Measurements from ENCODE around the gene TUT7.
"Not testable (repeated sequence)": the region's sequence is repeated elsewhere in the genome, so short reads cannot be mapped to it uniquely, and the experiment has no call there.

The TUT7 gene

DNA sequence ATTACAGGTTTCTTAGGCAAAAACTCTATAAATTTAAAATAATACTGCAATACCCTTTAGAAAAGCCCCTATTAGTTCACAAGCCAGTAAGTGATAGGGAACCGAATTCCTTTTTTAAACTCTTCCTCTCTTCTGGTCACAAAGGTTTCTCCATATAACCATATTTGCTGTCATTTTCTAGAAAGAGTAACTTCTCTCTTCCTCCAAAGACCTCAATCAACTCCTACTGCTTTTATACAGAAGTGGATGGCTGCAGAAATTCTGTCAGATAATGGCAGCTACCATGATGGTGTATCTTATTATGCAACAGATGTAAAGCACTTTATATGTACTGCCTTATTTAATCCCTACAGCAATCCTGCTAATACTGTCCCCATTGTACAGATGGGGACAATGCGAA is 6.2 kb downstream of the TUT7 start:
- DNase-seq (ENCODE audit: low spot score): no peak

- DNase-seq (ENCODE audit: low spot score): no peak
These were observed 9.4 kb downstream of the TUT7 start for GRCh38 chr9:86344818-86345217.

DNA sequence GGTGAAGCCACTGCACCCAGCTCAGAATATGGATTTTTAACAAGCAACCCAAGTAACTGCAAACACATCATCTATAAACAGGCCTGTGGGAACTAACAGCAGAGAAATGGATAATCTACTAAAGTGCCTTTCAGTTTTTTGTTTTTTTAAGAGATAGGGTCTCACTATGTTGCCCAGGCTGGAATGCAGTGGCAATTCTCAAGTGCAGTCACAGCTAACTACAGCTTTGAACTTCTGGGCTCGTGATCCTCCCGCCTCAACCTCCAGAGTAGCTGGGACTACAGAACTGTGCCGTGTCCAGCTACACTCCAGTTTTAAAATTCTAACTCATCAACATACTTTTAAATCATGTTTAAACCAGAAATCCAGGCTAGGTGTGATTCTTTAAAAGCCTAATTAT is 11.9 kb downstream of the TUT7 start:
- no peak for DNase-seq (ENCODE audit: low spot score)

GRCh38 chr9:86341007-86341491 is 13.2 kb downstream of the TUT7 start:
- DNase-seq (ENCODE audit: low spot score): no peak

GRCh38 chr9:86340356-86341006 is 13.7 kb downstream of the TUT7 start:
- no peak for DNase-seq (ENCODE audit: low spot score)

DNA sequence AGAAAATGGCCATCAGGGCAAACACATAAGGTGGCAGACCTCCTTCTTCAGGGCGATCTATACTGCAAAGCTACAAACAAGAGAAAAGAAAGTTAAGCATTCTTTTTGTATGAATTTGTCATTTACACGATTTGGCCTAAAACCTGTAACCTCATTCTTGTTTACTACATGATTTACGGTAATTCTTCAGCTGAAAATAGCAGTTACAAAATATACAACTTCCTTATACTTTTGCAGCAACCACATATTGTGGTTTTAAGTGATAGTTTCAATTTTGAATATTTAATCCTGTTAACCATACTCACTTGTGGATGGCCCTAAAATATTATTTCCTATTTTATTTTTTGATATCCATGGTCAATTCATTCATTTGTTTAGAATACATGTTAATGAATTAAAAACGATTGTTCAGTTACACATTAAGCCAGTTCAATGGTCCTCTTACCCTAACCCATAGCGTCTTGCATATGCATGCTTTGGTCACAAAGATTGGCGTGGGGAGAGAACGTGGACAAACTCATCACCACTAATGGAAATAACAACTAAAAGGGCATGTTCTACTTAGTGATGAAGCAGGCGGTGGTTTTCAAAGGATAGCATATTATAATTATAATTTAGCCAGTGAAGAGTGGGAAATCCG is 16.6 kb downstream of the TUT7 start:
- DNase-seq (ENCODE audit: low spot score): no peak

DNA sequence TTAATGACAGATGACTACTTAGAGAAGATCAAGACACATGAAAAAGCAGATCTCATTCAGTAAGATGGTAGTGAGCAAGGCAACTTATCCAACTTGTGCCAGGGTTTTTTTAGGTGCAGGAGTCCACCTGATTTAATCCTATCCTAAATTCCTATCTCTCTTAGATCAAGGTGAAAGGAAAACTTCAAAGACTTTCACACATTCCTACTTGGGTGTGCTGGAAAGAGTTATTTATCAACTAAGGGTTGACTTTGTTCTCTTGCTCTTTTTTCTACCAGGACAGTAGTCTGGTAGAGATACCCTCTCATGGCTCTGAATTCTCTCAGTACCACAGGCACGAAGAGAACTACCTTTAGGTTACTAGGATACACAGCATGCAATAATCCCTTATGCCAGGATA is 18.2 kb downstream of the TUT7 start:
- no peak for DNase-seq (ENCODE audit: low spot score)

DNA sequence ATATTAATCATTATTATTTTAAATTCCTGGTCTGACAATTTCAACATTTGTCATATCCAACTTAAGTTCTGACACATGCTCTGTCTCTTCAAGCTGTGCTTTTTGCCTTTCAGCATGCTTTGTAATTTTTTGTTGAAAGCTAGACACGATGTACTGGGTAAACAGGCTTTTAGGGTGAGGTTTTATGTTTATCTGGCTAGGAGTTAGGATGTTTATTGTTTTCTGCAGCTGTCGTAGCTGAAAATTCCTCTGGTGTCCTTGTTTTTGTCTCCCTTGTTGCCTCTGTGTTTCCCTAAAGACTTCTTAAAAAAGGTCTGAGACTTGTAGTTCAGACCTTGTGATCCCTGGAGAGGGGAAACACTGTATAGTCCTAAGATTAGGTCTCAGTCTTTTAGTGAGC is 20.6 kb downstream of the TUT7 start:
- DNase-seq (ENCODE audit: low spot score): no peak

DNA sequence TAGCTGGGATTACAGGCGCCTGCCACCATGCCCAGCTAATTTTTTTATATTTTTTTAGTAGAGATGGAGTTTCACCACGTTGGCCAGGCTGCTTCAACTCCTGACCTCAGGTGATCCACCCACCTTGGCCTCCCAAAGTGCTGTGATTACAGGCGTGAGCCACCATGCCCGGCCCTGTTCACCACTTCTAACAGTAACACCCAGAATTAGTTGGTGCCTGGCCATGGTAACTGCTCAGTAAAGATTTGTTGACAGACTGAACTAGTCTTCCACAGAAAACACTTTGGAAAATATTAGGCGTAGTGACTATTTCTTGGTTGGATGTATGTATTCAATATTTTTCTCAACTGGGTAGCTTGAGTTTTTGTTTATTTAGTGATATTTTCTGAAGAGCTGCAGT is 24.0 kb downstream of the TUT7 start:
- no peak for DNase-seq (ENCODE audit: low spot score)

DNA sequence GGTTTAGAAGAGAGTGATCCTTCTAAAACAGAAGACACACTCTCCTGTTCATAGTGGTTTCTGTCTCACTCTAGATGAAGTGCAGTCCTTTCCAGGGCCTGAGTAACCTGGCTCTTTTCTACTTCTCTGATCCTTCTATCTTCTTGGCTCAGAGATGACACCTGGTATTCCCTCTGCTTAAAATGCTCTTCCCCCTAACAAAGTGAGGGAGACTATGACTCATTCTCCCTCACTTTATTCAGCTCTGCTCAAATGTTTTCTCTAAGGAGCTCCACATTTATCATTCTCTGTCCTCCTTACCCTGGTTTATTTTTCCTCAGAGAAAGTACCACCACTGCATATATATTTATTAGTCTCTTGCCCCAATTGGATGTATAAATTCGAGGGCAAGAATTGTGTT is 24.6 kb downstream of the TUT7 start:
- DNase-seq (ENCODE audit: low spot score): no peak

GRCh38 chr9:86328156-86328555 is 26.1 kb downstream of the TUT7 start:
- DNase-seq (ENCODE audit: low spot score): no peak

- DNase-seq (ENCODE audit: low spot score): peak; percentile 31
These were observed 27.7 kb downstream of the TUT7 start for GRCh38 chr9:86326536-86326935.

DNA sequence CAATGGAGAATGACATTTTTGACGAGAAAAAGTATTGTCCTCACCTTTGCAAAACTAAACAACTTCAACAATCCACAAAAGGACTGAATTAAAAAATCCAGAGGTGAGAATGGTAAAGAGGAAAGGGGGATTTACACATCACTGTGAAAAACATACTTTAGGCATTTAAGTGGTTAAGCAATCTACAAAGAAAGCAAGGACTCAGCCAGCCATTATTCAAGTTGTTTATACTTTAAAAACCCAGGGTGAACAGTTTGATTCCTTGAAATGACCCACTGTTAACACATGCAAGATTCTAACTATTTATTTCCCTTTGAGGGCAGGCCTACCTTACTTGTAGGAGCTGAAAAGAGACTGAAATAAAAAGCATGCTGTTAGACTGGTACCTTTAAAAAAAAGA is 29.3 kb downstream of the TUT7 start:
- no peak for DNase-seq (ENCODE audit: low spot score)

DNA sequence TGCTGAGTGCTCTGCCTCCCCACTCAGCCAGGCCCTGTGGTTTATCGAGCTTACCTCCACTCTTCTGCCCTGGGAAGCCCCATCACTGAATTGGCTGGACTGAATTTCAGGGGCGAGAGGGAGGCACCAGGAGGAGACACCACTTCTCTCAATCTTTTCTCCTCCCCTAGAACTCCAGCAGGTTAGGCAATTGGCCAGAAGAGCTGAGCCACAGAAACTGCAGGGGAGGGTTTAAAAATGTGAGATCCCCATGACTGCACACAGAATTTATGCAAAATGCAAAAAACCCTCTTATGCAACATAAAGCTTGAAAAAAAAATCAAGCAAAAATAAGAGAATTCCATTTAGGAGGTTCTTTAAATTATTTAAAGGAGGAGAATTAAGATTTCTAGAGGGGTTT is 29.9 kb downstream of the TUT7 start:
- no peak for DNase-seq (ENCODE audit: low spot score)

DNA sequence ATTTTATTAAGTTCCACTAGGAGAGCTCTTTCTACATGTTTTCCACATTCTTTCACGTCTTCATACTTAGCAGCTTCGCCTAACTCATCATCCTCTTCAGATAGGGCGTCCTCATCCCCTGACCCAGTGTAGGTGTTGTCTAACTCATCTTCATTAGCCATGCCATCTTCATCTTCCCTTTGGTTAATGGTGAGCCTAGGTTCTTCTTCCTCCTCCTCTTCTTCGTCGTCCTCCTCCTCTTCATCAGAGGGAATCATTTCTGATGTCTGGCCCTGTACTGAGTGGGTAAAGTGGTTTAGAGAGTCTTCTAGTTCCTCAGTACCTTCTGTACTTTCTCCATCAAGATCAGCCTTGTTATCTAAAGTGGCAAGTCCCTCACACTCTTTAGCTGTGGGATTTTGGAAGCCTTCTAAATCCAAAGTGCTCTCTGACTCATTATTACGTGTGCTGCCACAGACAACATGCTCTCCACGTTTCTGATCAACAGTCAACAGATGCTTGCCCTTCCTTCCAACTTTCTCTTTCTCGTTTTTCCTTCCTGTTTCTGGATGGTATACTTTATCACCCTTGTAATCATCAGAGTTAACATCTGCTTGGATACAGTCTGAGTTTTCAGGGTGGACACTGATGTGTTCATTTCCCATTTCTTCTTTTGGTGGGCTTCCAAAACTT is 31.1 kb downstream of the TUT7 start:
- peak; percentile 31 for DNase-seq (ENCODE audit: low spot score)

- no peak for DNase-seq (ENCODE audit: low spot score)
These were observed 32.8 kb downstream of the TUT7 start for GRCh38 chr9:86321373-86321772.

GRCh38 chr9:86318187-86318586 is 36.0 kb downstream of the TUT7 start:
- no peak for DNase-seq (ENCODE audit: low spot score)

DNA sequence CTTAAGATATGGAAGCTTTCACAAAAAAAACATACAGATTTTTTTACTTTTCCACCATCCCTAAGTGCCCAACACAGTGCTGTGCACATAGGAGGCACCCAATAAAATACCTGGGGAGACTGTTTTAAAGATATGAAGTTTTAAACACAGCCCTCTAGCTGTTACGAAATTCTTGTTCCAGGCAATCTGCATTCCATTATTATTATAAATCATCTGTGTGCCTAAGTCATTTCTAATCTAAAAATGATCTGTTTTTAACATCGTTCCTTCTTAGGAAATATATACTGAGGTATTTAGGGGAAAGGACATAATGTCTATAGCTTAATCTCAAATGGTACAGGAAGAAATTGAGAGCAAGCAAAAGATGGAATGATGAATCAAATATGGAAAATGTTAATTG is 39.1 kb downstream of the TUT7 start:
- no peak for DNase-seq (ENCODE audit: low spot score)

GRCh38 chr9:86312959-86313358 is 41.3 kb downstream of the TUT7 start:
- not testable (repeated sequence) for DNase-seq (ENCODE audit: low spot score)

DNA sequence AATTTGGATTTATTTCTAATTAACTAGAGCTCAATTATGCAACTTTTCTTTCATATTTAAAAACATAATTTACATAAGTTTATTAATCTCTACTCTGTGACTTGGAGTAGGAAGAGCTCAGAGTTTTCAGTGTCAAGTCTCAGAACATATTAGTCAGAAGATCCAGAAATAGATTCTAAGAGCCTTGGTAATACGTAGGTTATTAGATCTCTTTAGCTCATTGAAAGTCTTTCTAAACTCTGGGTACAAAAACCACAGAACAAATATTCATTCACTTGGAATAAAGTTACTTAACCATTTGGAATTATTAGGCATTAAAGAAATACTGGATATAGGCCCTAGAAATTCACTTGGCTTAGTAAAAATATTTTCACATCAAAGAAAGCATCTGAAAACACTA is 45.5 kb downstream of the TUT7 start:
- DNase-seq (ENCODE audit: low spot score): no peak

- DNase-seq (ENCODE audit: low spot score): no peak
These were observed 49.9 kb downstream of the TUT7 start for GRCh38 chr9:86304236-86304730.

DNA sequence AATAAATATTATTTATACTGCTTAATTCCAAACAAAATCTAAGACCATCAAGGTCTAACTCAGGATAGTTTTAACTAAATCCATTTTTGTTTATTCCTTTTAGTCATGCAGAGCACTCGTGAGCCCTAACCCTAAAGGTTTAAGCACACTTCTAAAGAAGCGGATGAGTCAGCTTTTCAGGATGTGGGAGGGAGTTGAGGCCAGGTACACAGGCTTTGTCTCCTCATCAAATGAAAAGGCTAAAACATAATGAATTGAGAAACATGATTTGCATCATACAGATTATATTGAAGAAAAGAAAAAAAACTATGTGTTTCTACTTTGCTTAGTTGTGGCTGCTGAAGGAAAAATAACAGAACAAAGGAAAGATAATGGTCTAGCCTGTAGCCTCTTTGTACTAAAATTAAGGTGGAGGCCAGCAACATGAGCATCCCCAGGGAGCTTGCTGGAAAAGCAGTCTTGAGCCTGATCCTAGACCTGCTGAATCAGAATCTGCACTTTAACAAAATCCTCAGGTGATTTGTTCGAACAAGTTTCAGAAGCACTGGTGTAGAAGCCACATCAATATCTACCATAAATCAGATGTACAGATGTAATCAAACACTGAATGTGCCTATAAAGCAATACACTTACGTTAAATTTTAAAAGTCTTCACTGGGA is 50.8 kb downstream of the TUT7 start:
- no peak for DNase-seq (ENCODE audit: low spot score)

- DNase-seq (ENCODE audit: low spot score): no peak
These were observed 52.5 kb downstream of the TUT7 start for GRCh38 chr9:86301686-86302085.

All from Ammon's horn (tissue), 1 donor.